SK-N-SH treated with all-trans-retinoic acid at 6 μM for 48 hours (cell line): ENCODE results near the gene PASK.

Source experiments
- BACH2 ChIP-seq: fragments of 250-450 bp; sonication (Bioruptor Pico); IDR thresholded peaks from 2 replicates; pipeline ENCODE4 v1.9.0; 2021; ENCODE audit warnings: mild to moderate bottlenecking, borderline replicate concordance
- CSDC2 ChIP-seq: fragments of 250-450 bp; sonication (Bioruptor Pico); IDR thresholded peaks from 2 replicates; pipeline ENCODE4 v1.5.0; 2020; ENCODE audit warnings: mild to moderate bottlenecking, moderate library complexity
- ESRRG ChIP-seq: fragments of 250-450 bp; sonication (Bioruptor Pico); IDR thresholded peaks from 2 replicates; pipeline ENCODE4 v1.6.1; 2021; ENCODE audit warnings: mild to moderate bottlenecking
- GLIS3 ChIP-seq: fragments of 250-450 bp; sonication (Bioruptor Pico); IDR thresholded peaks from 2 replicates; pipeline ENCODE4 v1.5.0; 2020; ENCODE audit warnings: mild to moderate bottlenecking, moderate library complexity
- PPARA ChIP-seq: fragments of 250-450 bp; sonication (Bioruptor Pico); IDR thresholded peaks from 2 replicates; pipeline ENCODE4 v1.5.0; 2020; ENCODE audit warnings: mild to moderate bottlenecking, borderline replicate concordance
- RARB ChIP-seq: fragments of 250-450 bp; sonication (Bioruptor Pico); IDR thresholded peaks from 2 replicates; pipeline ENCODE4 v1.8.0; 2021; ENCODE audit warnings: mild to moderate bottlenecking, moderate library complexity
- SNAI2 ChIP-seq: fragments of 250-450 bp; sonication (Bioruptor Pico); IDR thresholded peaks from 2 replicates; pipeline ENCODE4 v1.5.0; 2020; ENCODE audit warnings: mild to moderate bottlenecking, moderate library complexity
- TOX ChIP-seq: fragments of 250-450 bp; sonication (Bioruptor Pico); IDR thresholded peaks from 2 replicates; pipeline ENCODE4 v1.8.0; 2021; ENCODE audit warnings: mild to moderate bottlenecking, moderate library complexity, borderline replicate concordance
- ZC3H10 ChIP-seq: fragments of 250-450 bp; sonication (Bioruptor Pico); IDR thresholded peaks from 2 replicates; pipeline ENCODE4 v1.5.1; 2021; ENCODE audit warnings: mild to moderate bottlenecking, moderate library complexity
- ZFP30 ChIP-seq: fragments of 450-650 bp; formaldehyde crosslinking; IDR thresholded peaks from 2 replicates; pipeline ENCODE4 v1.5.0; 2022; ENCODE audit warnings: mild to moderate bottlenecking, moderate library complexity
- ZNF70 ChIP-seq: fragments of 450-650 bp; formaldehyde crosslinking; IDR thresholded peaks from 2 replicates; pipeline ENCODE4 v1.5.0; 2020; ENCODE audit warnings: mild to moderate bottlenecking, moderate library complexity
- ZNF8 ChIP-seq: fragments of 450-650 bp; formaldehyde crosslinking; IDR thresholded peaks from 2 replicates; pipeline ENCODE4 v1.5.0; 2020; ENCODE audit warnings: mild to moderate bottlenecking, moderate library complexity
- TF ChIP-seq, protein P1 (sequence below): fragments of 250-450 bp; sonication (Bioruptor Pico); IDR thresholded peaks from 2 replicates; pipeline ENCODE4 v1.8.0; 2020; ENCODE audit warnings: mild to moderate bottlenecking, moderate library complexity, borderline replicate concordance
- TF ChIP-seq, protein P2 (sequence below): fragments of 250-450 bp; sonication (Bioruptor Pico); IDR thresholded peaks from 2 replicates; pipeline ENCODE4 v1.5.1; 2021; ENCODE audit warnings: mild to moderate bottlenecking, moderate library complexity

DNA sequence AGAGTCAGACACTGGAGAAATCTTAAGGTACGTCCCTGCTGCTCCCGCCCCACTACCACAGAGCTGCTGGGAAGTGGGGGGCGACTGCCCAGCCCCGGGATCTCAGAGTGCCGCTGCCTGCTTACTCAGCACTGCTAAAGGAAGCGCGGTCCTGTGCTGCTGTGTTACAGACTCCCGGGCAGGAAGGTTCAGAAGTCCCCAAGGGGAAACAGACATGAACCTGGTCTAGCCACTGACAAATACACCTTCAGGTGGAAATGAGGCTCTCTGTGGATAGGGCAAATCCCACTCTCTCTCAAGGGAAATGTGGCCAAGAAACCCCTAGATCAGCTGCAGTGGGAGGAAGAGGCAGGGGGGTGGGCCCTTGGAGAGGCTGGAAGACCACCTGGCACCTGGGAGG, 60.9 kb downstream of the PASK start:
- TF ChIP-seq ESRRG (CRISPR knock-in tag): no peak
- TF ChIP-seq PPARA: no peak
- no peak for TF ChIP-seq GLIS3 (CRISPR knock-in tag)
- TF ChIP-seq ZNF8 (CRISPR knock-in tag): no peak
- no peak for TF ChIP-seq ZNF70 (CRISPR knock-in tag)
- no peak for TF ChIP-seq RARB
- no peak for TF ChIP-seq ZFP30
- TF ChIP-seq, protein P1, sequence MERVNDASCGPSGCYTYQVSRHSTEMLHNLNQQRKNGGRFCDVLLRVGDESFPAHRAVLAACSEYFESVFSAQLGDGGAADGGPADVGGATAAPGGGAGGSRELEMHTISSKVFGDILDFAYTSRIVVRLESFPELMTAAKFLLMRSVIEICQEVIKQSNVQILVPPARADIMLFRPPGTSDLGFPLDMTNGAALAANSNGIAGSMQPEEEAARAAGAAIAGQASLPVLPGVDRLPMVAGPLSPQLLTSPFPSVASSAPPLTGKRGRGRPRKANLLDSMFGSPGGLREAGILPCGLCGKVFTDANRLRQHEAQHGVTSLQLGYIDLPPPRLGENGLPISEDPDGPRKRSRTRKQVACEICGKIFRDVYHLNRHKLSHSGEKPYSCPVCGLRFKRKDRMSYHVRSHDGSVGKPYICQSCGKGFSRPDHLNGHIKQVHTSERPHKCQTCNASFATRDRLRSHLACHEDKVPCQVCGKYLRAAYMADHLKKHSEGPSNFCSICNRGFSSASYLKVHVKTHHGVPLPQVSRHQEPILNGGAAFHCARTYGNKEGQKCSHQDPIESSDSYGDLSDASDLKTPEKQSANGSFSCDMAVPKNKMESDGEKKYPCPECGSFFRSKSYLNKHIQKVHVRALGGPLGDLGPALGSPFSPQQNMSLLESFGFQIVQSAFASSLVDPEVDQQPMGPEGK (CRISPR knock-in tag): no peak
- TF ChIP-seq CSDC2 (CRISPR knock-in tag): no peak
- TF ChIP-seq SNAI2 (CRISPR knock-in tag): no peak
- no peak for TF ChIP-seq BACH2 (CRISPR knock-in tag)
- TF ChIP-seq ZC3H10 (CRISPR knock-in tag): no peak
- TF ChIP-seq TOX (CRISPR knock-in tag): no peak
- TF ChIP-seq, protein P2, sequence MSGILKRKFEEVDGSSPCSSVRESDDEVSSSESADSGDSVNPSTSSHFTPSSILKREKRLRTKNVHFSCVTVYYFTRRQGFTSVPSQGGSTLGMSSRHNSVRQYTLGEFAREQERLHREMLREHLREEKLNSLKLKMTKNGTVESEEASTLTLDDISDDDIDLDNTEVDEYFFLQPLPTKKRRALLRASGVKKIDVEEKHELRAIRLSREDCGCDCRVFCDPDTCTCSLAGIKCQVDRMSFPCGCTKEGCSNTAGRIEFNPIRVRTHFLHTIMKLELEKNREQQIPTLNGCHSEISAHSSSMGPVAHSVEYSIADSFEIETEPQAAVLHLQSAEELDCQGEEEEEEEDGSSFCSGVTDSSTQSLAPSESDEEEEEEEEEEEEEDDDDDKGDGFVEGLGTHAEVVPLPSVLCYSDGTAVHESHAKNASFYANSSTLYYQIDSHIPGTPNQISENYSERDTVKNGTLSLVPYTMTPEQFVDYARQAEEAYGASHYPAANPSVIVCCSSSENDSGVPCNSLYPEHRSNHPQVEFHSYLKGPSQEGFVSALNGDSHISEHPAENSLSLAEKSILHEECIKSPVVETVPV (CRISPR knock-in tag): no peak
